Measurements from ENCODE around the gene KAZN.

The KAZN gene

GRCh38 chr1:14884614-14885175 is 286.2 kb downstream of the KAZN start:
- no peak for DNase-seq (ENCODE audit: low read depth in 2 of 2)

GRCh38 chr1:14887044-14887566 is 288.6 kb downstream of the KAZN start:
- no peak for DNase-seq (ENCODE audit: low read depth in 2 of 2)

GRCh38 chr1:14887764-14888350 is 289.4 kb downstream of the KAZN start:
- DNase-seq (ENCODE audit: low read depth in 2 of 2): no peak

GRCh38 chr1:14888374-14888773 is 289.9 kb downstream of the KAZN start:
- no peak for DNase-seq (ENCODE audit: low read depth in 2 of 2)

DNA sequence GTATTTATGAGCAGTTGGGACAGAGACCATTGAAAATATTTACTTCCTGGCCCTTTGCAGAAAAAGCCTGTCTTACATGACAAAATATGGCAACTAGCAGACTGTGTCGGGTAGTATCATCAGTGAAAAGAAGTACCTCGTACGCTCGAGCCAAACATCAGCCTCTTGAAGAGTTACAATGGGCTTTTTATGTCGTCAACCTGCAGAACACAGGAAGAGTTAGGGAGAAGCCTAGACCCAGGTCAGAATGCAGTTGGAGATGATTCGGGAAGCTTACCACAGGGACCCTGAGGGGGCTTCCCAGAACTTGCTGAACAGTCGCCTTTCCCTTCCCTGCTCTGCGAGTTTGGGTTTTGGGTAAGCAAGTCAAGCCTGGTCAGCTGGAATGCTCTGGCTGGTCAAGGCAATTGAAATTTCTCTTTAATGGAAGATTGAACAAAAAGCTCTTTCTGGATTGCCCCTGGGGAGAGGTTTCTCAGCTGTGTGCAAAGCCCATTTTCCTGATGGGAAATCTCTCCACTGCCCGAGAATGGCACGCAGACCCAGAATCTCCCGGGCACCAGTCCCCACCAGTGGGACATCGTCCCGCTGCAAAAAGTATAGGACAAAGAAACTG is 291.4 kb downstream of the KAZN start:
- DNase-seq (ENCODE audit: low read depth in 2 of 2): no peak

DNA sequence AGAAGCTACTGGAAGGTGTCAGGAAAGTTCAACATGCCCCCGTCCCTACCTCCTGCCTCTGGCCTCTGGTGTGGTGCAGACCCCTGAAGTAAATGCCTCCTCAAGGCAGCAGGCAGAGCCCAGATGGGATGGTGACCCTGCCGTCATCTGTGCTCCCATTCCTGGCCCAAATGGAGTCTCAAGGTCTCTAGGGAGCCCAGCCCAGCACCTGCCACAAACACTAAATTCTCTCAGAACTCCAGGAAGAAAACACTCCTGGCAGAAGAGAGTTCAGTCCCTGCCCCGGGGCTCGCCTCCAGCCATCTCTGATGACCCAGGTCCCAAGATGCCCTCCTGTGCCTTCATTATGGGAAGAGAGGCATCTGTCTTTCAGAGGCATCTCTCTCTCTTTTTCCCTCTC is 293.5 kb downstream of the KAZN start:
- DNase-seq (ENCODE audit: low read depth in 2 of 2): no peak

DNA sequence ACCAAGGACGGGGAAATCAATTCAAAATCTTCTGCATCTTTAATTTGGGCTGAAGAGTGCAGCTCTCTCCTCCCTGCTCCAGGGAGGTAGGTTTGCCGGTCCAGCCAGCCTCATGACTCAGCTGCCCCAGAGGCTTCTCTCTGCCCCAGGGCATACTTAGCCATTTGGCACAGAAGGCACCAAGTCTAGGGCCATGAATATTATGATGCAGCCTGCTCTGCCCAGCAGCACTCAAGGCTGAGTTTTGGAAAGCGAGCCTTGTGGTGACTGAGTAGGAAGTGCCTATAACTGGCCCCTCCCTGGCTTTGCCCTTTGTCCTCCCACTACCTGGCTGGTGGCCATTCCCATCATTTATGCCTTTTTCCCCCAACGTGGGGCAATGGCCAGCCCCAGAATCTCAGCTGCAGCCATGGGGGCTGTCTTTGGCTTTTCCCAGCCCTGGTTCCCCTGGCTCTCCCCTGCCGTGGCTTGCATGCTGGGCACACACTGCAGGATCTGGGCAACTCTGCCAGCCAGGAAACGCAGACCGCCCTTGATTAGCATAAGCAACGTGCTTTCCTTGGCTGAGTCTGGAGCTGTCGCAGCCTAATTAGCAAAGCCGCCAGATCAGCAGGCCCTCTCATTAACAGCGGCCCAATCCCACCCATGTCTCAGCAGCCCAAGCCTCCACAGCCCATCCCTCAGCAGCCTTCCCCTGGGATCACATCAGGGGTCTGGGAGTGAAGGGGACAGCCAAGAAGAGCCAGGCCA is 296.5 kb downstream of the KAZN start:
- no peak for DNase-seq (ENCODE audit: low read depth in 2 of 2)

DNA sequence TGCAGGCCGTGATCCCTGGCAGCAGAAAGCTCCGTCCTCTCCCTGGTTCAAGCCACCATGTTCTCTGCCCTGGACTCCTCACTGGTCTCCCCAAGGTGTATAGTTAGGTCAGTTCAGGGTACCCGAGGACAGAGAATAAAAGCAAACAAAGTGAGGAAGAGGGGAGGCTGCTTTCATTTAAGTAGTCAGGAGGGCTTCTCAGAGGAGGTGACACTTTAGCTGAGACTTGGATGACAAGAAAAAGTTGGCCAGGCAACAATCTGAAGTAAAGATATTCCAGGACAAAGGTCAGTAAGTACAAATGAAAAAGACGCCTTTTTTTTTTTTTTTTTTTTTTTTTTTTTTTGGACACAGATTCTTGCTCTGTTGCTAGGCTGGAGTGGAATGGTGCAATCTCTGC is 297.2 kb downstream of the KAZN start:
- DNase-seq (ENCODE audit: low read depth in 2 of 2): no peak

- DNase-seq (ENCODE audit: low read depth in 2 of 2): no peak
Observed at GRCh38 chr1:14896381-14897079, 298.0 kb downstream of the KAZN start.

GRCh38 chr1:14897080-14897449 is 298.6 kb downstream of the KAZN start:
- no peak for DNase-seq (ENCODE audit: low read depth in 2 of 2)

DNA sequence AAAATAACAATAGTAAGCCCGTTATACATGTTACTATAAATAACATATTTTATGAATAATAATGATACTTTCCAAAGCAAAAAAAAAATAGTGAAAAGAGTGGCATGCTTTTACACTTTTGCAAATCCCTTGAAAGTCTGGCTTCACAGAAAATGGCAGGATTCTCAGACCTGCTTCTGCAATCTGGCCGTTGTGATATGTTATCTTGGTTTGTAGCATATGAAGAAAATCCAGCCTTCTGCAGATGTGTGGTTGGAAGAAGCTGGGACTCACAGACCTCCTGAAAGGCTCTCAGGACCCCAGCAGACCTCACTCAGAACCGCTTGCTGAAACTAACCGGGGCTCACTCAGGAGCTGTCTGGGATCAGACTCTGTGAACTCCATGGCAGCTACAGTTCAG is 299.1 kb downstream of the KAZN start:
- DNase-seq (ENCODE audit: low read depth in 2 of 2): no peak

- no peak for DNase-seq (ENCODE audit: low read depth in 2 of 2)
Observed at GRCh38 chr1:14897997-14898645, 299.6 kb downstream of the KAZN start.

- no peak for DNase-seq (ENCODE audit: low read depth in 2 of 2)
Observed at GRCh38 chr1:14899686-14900085, 301.2 kb downstream of the KAZN start.

- DNase-seq (ENCODE audit: low read depth in 2 of 2): no peak
Observed at GRCh38 chr1:14901371-14901954, 303.0 kb downstream of the KAZN start.

DNA sequence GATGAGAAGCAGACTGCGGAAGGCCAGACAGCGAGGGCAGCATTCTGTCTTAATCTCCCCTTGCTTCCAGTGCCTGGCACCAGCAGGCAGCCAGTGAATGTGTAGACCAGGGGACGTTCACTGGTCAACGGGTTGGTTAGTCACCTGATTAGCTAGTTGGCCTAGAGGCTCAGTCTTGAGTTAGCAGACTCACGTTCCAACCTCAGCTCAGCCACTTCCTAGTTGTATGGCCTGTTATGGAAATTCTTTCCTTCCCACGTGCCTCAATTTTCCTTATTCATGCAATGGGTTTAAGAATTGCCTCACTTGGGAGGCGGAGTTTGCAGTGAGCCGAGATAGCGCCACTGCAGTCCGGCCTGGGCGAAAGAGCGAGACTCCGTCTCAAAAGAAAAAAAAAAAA is 305.4 kb downstream of the KAZN start:
- no peak for DNase-seq (ENCODE audit: low read depth in 2 of 2)

DNA sequence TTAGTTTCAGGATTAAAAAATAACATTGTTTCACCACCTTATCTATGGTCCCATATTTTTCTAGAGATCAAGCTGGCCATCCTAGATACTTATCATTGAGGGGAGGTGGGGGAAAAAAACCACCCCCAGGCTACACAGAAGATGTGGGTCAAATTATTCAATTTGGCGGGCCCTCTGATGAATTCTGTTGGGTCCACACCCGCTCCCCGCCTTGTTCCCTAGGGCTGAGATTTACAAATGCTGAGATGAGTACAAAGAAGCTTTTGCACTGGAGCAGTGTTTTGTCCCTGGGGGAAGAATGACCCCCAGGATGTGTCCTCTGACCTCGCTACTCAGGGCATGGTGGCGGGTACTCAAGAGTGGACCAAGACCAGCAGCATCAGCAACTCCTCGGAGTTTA is 308.2 kb downstream of the KAZN start:
- no peak for DNase-seq (ENCODE audit: low read depth in 2 of 2)

GRCh38 chr1:14907416-14907815 is 308.9 kb downstream of the KAZN start:
- DNase-seq (ENCODE audit: low read depth in 2 of 2): no peak

GRCh38 chr1:14909273-14909672 is 310.8 kb downstream of the KAZN start:
- no peak for DNase-seq (ENCODE audit: low read depth in 2 of 2)

GRCh38 chr1:14909920-14910460 is 311.5 kb downstream of the KAZN start:
- DNase-seq (ENCODE audit: low read depth in 2 of 2): no peak

GRCh38 chr1:14910984-14911721 is 312.7 kb downstream of the KAZN start:
- no peak for DNase-seq (ENCODE audit: low read depth in 2 of 2)
